ENCODE data around the gene C2CD3. TPM values are rescaled to one million over a fixed set of nuclear protein-coding genes. Genes with fewer than 3 reads are reported as not detected.
A peak's percentile ranks its signal among the peaks of the same experiment; 100 is the strongest.

The C2CD3 gene
- total RNA-seq, 1 donor from 2014 or later, result 13.8 TPM

DNA sequence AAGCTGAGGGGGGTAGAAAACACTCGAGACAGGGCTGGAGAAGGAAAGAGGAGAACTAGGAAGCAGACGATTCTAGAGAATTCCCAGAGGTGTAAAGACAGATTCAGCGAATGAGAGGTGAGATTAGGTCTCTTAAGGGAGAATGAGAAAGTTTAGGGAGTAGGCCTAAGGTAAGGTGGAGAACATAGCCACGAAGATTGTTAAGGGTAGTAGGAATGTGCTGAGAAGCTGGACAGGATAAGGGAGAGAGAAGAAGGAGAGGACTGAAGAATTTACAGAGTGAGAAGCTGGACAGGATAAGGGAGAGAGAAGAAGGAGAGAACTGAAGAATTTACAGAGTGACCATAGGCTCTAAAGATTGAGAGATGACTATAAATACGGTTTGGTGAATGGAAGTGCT lies 1.2 kb upstream of the C2CD3 start:
- intact Hi-C loops (cut with micrococcal nuclease), result no loop called here
- Histone ChIP-seq H3K4me3 (peak overlapping the region; percentile 73), H3K4me1 (peaks cover 53% of the 10 kb centered on the region), H3K9me3 (replicated peaks) (no peaks in the 10 kb centered on the region), H3K36me3 (peaks cover 14% of the 10 kb centered on the region), H3K27ac (replicated peaks) (peak overlapping the region; percentile 92), H3K27me3 (ENCODE audit: low read depth) (no peaks in the 10 kb centered on the region)
- TF ChIP-seq, protein P1, sequence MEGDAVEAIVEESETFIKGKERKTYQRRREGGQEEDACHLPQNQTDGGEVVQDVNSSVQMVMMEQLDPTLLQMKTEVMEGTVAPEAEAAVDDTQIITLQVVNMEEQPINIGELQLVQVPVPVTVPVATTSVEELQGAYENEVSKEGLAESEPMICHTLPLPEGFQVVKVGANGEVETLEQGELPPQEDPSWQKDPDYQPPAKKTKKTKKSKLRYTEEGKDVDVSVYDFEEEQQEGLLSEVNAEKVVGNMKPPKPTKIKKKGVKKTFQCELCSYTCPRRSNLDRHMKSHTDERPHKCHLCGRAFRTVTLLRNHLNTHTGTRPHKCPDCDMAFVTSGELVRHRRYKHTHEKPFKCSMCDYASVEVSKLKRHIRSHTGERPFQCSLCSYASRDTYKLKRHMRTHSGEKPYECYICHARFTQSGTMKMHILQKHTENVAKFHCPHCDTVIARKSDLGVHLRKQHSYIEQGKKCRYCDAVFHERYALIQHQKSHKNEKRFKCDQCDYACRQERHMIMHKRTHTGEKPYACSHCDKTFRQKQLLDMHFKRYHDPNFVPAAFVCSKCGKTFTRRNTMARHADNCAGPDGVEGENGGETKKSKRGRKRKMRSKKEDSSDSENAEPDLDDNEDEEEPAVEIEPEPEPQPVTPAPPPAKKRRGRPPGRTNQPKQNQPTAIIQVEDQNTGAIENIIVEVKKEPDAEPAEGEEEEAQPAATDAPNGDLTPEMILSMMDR (IDR thresholded peaks at IDR 0.05; ENCODE audit: borderline replicate concordance), result no peak
- DNase-seq, result no peak

DNA sequence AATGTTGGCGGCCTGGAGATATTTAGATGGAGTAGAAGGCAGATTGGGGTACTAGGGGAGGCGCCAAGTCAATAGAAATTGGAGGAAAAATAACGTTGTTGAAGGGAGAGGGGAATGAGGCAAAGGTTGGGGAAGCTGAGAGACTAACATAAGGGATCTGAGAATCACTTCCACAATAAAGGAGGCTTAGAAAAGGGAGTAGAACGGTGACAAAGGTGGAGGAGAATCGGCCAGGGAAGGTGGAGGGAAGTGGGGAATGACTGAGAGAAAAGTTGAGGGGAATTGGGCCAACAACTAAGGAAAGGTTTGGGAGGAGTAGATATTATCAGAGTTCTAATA lies 797 bp upstream of the C2CD3 start:
- TF ChIP-seq, protein P1 (IDR thresholded peaks at IDR 0.05; ENCODE audit: borderline replicate concordance), result no peak
- DNase-seq, result no peak
- Histone ChIP-seq H3K9me3 (replicated peaks) (no peaks in the 10 kb centered on the region), H3K4me1 (peaks cover 53% of the 10 kb centered on the region), H3K4me3 (peak overlapping the region; percentile 73), H3K27ac (replicated peaks) (peak overlapping the region; percentile 92), H3K27me3 (ENCODE audit: low read depth) (no peaks in the 10 kb centered on the region), H3K36me3 (peaks cover 18% of the 10 kb centered on the region)
- intact Hi-C loops (cut with micrococcal nuclease), result no loop called here

DNA sequence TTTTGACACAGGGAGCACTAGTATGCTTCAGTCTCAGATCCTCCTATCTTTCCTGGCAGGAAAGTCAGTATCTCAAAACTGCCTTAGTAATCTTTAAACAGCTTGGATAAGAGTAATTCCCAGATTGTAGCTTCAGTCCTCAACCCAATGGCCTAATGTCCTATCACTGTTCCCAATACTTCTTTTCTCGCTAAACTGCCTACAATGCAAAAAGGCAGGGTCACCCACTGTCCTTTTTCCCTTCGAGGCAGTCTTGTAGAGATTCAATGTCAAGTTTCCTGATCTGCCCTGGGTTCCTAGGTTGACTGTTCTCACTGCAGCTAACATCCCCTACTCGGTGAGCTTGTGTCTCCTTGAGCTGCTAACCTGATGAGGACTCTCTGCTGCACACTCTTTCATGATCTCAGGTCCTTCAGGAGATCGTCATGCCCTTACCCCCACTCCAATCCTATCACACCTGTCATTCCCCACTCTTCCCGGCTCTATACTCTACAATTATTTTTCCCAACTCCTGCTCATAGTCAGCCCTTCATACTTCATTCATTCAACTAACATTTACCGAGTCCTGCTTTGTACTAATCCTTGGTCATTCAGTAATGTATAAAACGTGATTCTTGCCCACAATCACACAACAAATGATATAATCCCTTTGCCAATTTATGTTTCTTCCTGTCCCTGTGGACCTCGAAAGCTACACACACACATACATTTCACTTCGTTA lies 904 bp downstream of the C2CD3 start:
- peaks cover 35% of the 10 kb centered on the region for H3K36me3 ChIP-seq
- peak overlapping the region; percentile 92 for H3K27ac ChIP-seq (replicated peaks)
- peaks cover 53% of the 10 kb centered on the region for H3K4me1 ChIP-seq
- H3K9me3 ChIP-seq (replicated peaks), result no peaks in the 10 kb centered on the region
- intact Hi-C loops (cut with micrococcal nuclease), result no loop called here
- TF ChIP-seq, protein P1 (IDR thresholded peaks at IDR 0.05; ENCODE audit: borderline replicate concordance), result no peak
- peak overlapping the region; percentile 73 for H3K4me3 ChIP-seq
- H3K27me3 ChIP-seq (ENCODE audit: low read depth), result no peaks in the 10 kb centered on the region
- DNase-seq, result no peak

DNA sequence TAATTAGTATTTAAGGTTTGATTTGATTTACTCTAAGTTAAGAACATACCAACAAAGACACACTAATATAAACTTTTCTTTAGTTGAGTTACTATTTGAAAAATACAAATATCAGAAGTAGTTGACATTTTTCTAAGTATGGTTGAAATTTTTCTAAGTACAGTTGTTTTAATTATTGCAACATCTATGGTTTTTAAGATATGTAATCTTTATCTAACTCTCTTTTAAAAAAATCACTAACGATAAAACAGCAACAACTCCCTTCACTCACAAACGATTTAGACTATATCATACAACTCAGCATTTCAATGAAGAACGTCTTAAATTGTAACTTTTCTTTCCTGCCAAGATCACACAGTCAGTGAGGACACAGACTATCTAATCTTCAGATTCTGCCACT lies 2.0 kb downstream of the C2CD3 start:
- H3K36me3 ChIP-seq, result peaks cover 46% of the 10 kb centered on the region
- intact Hi-C loops (cut with micrococcal nuclease), result no loop called here

DNA sequence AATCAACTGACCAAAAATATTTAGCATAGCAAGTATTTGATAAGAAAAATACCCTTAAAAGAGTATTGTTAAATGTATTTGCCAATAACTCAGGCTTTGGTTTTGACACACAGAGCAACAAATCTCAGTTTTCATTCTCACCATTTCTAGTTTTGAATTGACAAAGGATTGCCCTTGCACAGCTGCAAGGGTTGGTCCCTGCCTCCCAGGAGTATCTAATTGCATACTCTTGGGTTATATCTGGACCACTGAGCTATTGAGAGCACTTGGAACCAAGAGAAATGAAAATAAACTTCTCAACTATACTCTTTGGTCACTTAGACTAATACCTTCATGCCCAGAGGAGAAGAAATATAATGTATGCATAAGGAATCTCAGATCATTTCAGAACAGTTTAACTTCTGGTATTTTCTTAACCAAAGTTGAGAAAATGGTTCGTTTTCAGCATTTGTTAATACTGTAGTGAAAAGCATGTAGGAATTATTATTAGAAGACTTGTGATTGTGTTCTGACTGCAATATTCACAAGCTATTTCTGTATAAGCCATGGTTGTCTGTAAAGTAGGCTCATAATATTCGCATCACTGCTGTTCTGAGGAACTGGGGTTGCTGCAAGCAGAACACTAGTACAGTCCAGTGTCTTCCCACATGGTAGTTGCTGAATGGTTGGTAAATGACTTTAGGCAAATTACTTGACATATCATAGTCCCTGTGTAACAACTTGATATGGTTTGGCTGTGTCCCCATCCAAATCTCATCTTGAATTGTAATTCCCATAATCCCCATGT lies 7.9 kb downstream of the C2CD3 start:
- no peak for DNase-seq
- H3K27ac ChIP-seq (replicated peaks), result no peak overlapping the region
- no peak overlapping the region for H3K4me3 ChIP-seq
- no peaks in the 10 kb centered on the region for H3K9me3 ChIP-seq (replicated peaks)
- peaks cover 7% of the 10 kb centered on the region for H3K4me1 ChIP-seq
- peaks cover 58% of the 10 kb centered on the region for H3K36me3 ChIP-seq
- TF ChIP-seq, protein P1 (IDR thresholded peaks at IDR 0.05; ENCODE audit: borderline replicate concordance), result no peak
- intact Hi-C loops (cut with micrococcal nuclease), result no loop called here
- no peaks in the 10 kb centered on the region for H3K27me3 ChIP-seq (ENCODE audit: low read depth)

More for the DNA sequence above, 2.0 kb downstream of the C2CD3 start:
- no peak for DNase-seq
- TF ChIP-seq, protein P1 (IDR thresholded peaks at IDR 0.05; ENCODE audit: borderline replicate concordance), result no peak
- no peak overlapping the region for H3K27ac ChIP-seq (replicated peaks)
- H3K4me3 ChIP-seq, result no peak overlapping the region
- H3K27me3 ChIP-seq (ENCODE audit: low read depth), result no peaks in the 10 kb centered on the region
- H3K4me1 ChIP-seq, result peaks cover 47% of the 10 kb centered on the region
- no peaks in the 10 kb centered on the region for H3K9me3 ChIP-seq (replicated peaks)
